Embryonic facial prominence (tissue), 1 donor: Measurements from ENCODE around the gene MARK2.

Experiments
- DNase-seq: peaks from one replicate; pipeline ENCODE4 v3.0.0-alpha.2; 2016; ENCODE audit errors: extremely low spot score

MARK2 gene

DNA sequence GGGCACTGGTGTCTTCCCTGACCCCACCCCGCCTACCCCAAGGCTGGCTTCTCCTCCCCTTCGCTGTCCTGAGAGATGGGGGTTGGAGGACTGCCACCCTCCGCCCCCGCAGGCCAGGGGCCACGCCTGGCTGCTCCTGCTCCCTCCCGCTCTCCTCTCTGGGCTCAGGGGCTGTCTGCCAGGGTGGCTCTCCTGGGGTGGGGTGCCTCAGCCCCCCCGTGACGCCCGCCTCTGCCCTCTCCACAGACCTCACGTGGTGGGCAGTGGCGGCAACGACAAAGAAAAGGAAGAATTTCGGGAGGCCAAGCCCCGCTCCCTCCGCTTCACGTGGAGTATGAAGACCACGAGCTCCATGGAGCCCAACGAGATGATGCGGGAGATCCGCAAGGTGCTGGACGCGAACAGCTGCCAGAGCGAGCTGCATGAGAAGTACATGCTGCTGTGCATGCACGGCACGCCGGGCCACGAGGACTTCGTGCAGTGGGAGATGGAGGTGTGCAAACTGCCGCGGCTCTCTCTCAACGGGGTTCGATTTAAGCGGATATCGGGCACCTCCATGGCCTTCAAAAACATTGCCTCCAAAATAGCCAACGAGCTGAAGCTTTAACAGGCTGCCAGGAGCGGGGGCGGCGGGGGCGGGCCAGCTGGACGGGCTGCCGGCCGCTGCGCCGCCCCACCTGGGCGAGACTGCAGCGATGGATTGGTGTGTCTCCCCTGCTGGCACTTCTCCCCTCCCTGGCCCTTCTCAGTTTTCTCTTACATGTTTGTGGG is 69.9 kb downstream of the MARK2 start:
- DNase-seq: no peak

DNA sequence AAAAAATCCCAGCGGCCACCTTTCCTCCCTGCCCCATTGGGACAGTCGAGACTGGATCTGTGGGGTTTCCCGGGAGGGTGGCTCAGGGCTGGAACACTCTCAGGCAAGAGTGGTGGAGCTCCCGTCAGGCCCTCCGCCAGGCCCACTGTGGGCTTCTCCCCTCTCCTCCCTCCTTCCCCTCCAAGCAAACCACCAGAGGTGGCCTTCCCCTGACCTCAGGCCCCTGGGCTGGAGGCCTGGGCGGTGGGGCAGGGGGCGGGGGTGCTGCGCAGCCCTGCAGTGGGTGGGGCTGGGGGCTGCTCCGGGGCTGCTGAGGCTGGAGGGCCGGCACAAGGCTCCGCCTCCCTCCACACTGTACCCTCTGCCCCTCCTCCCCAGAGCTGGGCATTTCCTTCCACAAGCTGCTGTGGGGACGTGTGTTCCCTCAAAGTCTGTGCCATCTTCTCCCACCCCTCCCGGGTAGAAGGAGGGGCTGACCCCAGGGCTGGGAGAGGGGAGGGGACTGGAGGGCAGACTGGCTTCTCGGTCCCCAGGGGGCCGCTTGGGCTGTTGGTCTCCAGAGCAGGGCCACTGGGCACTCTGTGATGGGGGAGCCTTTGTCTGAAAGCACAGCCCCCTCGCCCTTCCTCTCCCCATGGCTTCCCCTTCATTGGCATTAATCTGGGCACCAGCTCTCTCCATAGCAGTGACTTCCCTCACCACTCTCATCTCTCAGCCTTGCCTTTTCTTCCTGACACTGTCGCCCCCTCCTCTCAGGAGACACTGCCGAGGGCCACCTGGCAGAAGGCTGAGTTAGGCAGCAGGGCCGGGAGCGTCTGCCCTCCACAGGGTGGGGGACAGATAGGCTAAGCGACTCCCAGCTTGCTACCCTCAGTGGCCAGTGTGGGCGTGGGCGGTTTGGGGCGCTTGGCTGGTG is 70.9 kb downstream of the MARK2 start:
- DNase-seq: no peak

DNA sequence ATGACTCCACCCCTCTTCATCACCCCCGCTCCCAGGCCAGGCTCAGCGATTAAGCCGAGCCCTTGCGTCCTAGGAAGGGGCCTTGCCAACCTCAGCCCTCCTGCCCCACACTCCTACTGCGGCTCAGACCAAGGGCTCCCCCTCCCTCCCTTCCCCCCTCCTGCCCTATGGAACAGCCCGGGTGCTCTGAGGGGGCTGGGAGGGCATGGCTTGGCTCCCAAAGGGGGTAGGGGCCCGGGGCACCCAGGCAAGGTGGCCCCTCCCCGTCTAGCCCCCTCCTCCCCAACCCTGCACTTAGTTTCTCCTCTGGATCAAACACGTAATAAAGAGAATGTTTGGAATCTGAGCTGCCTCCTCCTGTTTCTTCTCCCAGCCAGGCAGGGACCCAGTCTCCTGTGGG is 71.8 kb downstream of the MARK2 start:
- no peak for DNase-seq

DNA sequence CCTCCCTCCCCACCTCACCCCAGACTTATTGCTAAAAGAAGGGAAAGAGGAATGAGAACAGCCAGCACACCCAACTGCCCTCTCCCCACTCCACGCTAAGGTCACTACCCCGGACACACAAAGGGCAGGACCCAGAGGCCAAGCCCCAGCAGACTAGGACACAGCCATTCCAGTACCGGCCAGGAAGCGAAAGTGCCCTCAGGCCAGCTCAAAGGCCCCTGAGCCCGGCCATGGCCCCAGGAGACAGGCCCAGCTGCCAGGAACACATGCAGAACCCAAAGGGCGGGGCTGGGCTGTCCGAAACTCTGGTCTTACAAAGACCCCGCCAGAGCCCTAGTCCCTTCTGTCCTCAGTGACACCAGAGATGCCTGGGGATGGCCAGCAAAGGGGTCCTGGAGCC is 72.5 kb downstream of the MARK2 start:
- DNase-seq: no peak

DNA sequence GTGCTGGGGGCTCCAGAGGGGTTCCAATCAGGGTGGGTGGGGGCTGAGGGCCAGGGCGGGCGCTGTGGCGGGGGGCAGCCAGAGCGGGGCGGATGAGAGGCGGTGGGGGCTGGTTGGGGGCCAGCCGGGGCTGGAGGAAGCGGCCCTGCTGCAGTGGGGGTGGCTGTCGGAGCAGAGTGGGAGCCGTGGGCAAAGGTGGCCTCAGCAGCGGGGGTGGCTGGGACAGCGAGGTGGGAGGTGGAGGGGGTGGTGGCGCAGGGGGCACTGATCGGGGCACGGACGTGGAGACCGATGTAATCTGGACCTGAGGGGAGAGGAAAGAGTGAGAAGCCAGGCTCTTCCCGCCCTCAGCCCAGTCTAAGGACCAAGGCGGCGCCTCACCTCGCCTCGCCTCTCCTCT is 73.0 kb downstream of the MARK2 start:
- no peak for DNase-seq

DNA sequence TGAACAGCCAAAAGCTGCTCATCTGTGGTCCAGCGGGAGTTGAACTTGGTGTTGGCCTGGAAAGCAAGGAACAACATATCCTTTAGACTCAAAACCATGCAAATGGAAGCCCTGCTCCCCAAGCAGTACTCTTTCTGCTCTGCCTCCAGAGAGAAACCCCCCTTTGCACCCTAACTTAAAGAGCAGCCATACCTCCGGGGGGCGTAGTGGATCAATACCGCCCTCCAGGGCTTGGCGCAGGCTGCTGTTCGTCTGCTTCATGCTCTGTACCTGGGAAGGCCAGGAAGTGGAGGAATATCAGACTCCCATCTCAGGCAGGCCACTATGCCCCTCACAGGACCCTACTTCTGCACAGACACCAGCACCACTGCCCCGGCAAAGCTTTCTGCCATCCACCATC is 73.8 kb downstream of the MARK2 start:
- DNase-seq: no peak

DNA sequence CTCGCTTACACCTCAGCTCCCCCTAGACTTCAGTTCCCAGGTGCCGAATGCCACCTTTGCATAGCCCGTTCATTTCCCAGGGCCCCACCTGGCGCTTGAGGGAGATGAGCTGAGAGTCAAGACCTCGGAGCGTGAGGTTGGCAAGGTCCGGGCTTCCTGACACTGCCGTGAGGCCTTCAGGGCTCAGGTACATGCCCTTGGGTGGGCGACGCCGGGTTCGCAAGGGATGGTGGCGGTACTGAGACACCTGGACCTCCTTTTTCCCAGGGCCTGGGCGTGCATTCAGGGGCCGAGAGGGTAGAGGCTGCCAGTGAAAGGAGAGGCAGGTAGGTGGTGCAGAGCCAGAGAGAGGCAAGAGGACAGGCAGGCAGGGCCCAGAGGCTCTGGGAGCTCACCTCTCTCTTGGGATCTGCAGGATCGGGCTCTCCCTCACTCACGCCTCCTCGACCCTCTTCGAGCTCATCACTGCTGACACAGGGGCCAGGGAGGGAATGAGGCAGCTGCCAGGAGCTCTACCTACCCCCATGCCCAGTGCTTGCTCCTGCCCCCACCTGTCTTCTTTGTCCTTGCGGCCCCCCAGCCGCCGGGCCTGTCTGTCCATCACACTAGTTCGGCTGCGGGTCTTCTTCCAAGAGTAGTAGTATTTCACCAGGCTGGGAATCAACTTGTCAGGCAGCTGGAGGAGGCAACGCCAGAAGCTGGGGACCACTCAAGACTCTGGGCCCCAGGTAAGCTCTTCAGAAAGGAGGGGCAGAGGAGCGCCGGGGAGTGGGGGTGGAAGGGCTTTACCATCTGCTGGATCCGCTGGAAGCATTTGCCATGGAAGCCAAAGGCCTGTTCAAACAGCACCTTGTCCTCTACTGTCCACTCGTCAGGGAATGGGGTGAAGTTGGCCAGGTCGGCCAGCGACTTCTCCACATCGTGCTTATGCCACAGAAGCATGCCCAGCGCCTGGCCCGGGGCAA is 75.2 kb downstream of the MARK2 start:
- DNase-seq: no peak

DNA sequence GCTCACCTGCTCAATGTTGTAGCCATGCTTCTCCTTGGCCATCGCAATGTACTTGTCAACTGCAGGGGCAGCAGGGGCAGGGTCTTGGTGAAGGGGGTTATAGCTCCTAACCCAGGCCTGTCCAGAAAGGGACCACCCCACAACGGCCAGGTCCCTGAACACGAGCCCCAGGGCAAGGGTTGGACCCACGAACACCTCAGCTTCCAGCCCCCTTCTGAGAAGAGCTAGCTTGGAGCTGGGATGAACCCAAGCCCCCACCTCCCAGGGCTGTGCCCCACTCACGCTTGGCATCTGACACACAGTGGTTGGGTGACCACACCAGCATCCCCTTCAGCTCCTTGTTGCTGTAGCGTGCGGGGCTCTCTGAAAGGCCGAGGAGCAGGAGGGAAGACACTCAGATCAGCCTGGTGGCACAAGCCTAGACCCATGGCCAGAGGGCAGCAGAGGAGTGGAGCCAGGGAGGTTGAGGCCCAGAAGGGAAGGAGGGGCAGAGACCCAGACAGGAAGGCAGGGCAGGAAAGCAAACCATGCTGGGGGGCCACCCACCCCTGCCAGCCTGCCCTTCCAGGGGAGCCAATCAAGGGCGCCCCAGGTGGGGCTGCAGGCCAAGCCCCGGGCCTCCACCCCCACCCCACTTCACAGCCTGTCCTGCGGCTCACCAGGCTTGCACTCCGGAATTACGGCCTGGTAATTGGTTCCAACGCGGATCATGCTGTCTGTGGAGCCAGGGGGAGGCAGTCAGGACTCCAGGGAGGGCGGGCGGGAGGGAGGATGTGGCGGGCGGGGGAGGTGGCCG is 76.2 kb downstream of the MARK2 start:
- DNase-seq: no peak

DNA sequence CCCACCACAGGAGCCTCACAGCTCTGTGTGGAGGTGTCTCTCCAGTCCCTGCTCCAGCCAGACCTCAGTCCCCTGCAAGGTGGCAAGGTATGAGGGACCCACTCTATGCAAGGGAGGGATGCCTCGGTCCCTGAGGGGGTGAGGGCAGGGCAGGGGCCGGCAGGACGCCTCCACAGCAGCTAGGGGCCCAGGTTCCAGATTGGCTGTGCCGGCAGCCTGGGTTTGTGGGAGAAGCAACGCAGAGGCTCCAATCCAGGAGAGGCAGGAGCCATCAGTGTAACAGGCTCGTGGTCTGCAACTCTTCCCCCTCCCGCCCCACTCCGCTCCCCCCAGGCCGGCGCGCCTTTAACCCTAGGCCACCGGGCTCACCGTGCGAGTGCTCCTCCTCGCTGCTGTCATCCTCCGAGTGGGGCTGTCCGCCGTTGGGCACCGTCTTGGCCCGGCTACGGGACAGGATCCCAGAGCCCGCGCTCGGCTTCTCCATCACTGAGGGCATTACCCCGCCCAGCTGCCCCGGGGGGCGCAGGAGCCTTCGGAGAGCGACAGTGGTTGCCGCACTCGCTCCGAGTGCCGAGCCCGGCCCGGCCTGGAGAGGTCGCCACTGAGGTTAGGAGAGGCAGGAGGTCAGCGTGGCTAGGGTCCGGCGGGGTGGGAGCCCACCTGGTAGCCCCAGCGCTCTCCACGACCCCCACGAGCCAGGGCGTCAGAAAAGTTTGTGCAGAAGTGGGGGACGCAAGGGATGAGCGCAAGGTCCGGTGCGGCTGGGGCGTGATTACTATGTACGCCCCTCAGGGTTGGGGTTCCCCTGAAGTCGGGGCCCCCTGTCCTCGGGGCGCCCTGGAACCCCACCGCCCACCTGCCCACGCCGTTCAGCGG is 77.3 kb downstream of the MARK2 start:
- DNase-seq: no peak

DNA sequence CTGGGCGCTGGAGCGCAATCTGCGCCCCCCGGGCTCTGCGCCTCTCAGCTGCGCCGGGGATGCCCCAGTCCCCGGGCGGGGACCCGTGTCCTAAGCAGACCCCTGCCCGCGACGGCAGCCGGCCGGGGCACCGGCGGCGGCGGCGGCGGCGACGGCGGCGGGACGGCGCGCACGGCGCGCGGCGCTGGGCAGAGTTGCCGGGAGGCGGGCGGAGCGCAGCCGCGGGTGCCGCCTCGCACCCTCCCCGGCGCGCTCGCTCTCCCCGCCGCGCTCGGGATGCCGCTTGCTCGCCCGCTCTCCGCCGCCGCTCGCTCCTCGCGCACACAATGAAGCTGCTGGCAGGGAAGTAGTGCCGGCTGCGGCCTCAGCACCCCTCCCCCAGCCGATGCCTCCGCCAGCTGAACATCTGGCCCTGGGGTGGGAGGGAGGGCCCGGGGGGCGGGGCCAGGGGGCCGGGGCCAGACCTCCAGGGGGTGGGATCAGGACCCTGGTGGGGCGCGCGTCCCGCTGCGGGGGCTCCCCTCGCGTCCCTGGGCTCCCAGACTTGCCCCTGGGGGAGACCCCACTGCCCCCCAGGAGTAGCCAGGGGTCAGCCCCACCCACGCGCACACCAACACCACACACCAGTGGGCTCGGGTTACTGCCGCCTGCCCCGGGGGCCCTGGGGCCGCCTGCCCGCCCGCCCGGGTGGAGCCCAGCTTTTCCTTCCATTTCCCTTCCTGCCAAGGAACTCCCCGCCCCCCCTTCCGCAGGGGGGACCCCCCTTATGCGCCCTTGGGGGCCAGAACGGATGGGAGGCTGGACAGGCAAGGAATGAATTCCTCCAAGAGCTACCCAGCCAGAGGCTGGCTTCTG is 78.2 kb downstream of the MARK2 start, which contains the start of gene RCOR2:
Gene RCOR2 (minus strand): TSS at position 328 of the 855 bp plus-strand sequence. CDS start 708 bp downstream, outside the sequence.
- DNase-seq: peak; percentile 71

DNA sequence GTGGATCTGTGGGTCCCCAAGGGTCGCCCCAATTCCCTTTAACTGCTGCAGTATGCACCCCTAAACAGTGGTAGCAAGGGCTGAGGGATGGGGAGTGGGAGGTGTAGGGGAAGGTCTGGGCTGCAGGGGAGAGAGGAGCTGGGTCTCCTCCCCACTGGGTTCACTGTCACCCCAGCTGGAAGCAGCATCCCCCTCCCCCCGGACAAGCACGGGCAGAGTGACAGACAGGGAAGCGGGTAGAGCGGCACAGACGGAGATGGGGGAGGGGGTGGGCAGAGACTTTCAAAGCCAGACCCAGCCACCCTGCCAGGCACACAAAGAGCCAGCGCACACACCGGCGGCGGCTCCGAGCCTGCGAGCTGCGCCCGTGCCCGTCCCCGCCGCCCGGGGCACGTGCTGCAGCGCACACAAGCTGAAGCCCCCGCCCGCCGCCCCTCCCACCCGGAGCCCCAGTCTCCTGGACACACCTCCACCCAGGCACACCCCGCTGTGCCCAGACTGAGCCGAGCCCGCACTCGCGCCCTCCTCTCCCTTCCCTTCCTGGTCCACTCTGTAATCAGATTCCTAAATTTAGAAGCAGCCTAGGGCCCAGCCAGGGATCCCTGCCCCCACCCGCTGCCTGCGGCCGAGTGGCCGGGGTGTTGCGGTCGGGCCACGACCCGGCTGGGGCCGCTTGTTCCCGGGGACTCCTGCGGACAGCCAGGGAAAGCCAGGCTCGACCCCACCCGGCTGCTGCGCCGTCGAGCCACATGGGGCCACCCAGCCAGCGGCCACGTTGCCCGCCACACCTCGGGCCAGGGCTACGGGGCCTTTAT is 79.0 kb downstream of the MARK2 start:
- peak; percentile 55 for DNase-seq

DNA sequence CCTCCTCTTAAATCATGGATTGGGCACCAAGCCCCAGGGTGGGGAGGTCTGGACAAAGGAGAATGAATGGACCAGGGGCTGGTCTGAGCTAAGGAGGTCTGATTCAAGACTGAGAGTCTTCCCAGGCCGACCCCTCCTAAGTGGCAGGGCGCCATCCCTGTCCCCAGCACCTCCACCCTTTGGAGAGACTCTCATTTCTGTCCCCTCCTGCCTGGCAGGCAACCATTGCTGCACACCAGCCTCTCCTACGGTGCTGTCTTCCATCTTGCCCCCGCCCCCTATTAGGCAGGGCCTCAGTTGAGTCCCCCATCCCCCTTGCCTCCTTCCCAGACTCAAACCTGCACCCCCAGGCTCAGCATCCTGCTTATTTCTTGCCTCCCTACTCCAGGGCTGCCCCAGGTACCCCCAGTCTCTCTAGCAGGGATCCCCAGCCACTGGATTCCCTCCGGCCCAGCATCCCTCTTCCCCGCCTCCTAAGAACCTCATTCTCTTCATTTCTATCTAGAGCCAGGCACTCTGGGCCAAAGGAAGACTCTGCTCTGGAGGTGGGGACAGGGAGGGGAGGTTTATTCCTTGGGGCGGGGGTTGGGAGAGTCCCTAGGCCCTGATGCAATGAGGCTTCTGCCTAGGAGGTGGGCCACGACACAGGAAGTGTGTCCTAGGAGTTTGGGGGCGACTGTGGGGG is 79.7 kb downstream of the MARK2 start:
- DNase-seq: no peak

DNA sequence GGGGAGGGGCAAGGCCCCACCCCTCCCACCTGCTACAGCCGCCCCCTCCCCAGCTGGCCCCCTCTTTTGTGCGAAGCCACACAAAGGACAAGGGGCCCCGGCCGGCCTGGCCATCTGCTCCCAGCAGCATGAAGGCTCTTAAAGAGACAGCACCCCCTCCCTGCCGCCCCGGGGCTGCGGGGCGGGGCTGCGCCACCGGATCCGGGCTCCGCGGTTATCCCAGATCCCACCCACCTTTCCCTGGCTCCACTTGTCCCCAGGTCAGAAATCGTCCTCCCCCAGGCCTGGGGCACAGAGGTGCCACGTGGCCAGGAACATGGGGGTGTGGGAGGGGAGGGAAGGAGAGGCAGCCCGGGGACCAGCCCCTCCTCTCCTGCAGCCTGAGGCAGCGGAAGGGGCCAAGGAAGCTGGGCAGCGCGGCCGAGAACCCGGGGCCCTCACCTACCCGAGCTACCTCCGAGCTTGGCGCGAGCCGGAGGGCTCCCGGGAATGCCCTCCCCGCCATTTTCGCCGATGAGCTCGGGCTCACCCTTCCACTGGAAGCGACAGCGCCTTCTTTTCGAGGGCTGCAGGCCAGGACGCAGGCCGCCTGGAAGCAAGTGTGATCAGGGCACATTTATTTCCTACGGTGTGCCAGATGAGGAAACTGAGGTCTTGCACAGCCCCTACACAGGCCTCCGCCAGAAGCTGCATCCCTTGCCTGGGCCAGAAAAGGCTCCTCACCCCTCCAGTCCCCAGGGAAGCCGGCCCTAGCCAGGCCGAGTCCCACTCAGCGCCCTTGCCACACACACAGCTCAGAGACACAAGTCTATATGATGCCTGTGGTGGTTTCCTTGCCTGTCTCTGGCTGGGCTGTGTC is 80.6 kb downstream of the MARK2 start:
- no peak for DNase-seq

DNA sequence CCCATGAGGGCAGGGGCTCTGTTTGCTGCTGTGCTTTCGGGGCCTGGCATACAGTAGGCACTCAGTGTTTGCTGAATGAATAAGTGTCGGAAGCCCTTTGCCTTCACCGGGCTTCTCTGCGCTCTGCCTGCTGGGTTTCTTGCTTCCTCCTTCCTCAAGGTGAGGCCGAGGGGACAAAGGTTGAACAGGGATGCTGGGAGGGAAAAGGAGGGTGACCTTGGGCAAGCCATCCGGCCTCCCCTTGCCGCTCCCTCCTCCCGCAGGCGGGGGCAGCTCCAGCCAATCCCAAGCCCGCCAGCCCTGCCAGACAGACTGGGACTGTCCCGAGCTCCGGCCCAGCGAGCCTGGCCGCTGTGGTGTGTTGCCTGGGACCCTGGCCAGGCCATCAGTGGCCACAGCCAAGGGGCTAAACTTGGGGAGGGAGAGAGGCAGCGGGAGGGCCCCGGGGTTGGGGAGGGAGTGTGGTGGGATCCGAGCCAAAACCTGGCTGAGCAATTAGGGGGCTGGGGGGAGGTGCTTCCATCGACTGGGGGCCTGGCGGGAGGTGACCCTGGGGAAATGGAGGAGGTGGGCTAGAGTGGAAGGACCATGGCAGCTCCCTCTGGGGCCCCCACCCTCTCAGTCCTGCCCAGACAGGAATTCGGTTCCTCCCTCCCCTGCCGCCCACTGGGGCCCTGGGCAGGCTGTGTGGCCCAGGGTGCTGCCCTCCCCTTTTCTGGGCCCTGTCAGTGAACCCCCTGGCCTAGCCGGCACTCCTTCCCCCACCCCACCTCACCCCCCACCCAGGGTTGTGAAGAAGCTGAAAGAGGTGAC is 81.4 kb downstream of the MARK2 start:
- no peak for DNase-seq

DNA sequence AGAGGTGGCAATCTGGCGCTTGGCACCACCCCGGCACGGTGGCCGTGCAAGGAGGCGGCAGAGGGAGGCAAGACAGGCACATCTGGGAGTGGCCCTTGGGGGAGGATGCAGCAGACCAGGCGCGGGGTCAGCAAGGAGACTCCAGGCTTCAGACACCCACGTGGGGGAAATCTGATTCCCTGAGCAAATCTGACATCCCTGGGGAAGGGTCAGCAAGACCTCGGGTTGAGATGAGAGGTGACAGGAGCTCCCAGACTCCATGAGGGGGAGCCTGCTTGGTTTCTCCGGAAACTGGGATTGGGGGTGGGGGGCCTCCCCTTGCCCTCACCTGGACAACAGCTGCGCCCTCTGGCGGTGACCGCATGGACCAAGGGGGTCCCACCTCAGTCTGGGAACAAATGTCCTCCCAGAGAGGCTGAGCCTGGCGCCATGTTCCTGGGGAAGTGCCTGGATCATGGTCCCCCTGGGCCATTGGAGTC is 82.1 kb downstream of the MARK2 start:
- DNase-seq: no peak
